Measurements from ENCODE around the gene RAD54L. TPM values are rescaled to one million over a fixed set of nuclear protein-coding genes. Genes with fewer than 3 reads are reported as not detected.
"Not testable (repeated sequence)": the region's sequence is repeated elsewhere in the genome, so short reads cannot be mapped to it uniquely, and the experiment has no call there.

RAD54L gene
- total RNA-seq, 2 experiments from 2014 or later, result 43.9 to 44.0 TPM

DNA sequence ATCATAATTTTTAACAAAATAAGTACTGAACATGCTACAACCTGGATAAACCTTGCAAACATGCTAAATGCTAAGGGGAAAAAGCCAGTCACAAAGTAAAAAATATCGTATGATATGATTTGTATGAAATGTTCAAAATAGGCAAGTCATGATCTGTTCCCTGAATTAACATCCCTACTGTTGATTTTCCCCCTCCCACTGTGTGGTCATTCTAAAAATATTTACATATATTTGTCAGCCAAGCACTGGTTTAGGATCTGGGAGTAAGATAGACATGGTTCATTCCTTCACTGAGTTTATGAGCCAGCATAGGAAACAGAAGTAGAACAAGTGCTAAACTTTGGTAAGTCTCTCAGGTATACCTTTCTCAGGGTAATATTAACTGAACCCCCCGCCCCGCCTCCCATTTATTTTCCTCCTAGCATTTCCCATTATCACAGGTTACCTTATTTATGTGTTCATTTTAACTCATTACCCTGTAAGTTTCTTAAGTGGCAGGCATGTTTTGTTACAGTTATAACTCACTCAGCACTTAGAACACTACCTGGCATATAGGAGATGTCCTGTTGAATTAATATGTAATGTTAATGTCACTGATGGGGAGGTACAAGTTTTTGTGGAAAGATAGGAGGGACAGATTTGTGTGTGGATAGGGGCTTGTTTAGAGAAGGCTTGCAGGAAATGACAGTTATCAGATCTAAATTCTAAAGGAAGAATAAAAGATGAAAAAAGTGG is 68.3 kb downstream of the RAD54L start:
- DNase-seq, result no peak
- no peaks in the 10 kb centered on the region for H3K9me3 Mint-ChIP-seq
- no peaks in the 10 kb centered on the region for H3K27me3 Mint-ChIP-seq
- CTCF ChIA-PET, result no interaction called here
- H3K36me3 Mint-ChIP-seq (ENCODE audit: low read depth), result peaks cover 34% of the 10 kb centered on the region
- H3K27ac Mint-ChIP-seq, result no peak overlapping the region
- no peak overlapping the region for H3K4me3 Mint-ChIP-seq
- POLR2A ChIA-PET, result interaction anchor here (1.3 kb wide), 1 partner anchor 13 kb away, joined by 3 read pairs; the partner anchor contains the start of genes LRRC41 and UQCRH
- H3K4me1 Mint-ChIP-seq, result no peaks in the 10 kb centered on the region

DNA sequence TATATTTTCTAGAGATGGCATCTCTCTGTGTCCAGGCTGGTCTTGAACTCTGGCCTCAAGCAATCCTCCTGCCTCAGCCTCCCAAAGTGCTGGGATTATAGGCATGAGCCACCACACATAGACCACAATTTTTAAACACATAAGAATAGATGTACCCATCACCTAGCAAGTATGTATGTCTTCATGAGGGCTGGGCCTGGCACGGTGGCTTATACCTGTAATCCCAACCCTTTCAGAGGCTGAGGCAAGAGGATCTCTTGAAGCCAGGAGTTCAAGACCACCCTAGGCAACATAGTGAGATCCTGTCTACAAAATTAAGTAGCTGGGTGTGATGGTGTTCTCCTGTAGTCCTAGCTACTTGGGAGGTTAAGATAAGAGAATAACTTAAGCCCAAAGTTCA is 69.8 kb downstream of the RAD54L start:
- Mint-ChIP-seq H3K9me3 (no peaks in the 10 kb centered on the region), H3K4me3 (no peak overlapping the region), H3K4me1 (no peaks in the 10 kb centered on the region), H3K27me3 (no peaks in the 10 kb centered on the region), H3K36me3 (ENCODE audit: low read depth) (peaks cover 22% of the 10 kb centered on the region), H3K27ac (no peak overlapping the region)
- ChIA-PET POLR2A (interaction anchor here (0.8 to 1.3 kb wide), 4 partner anchors 13 to 68 kb away, joined by 3 to 8 read pairs (median 4); partner anchors contain the start of genes LRRC41 and UQCRH), CTCF (no interaction called here)
- no peak for DNase-seq

GRCh38 chr1:46319301-46319700 is 71.7 kb downstream of the RAD54L start:
- not testable (repeated sequence) for H3K4me3 Mint-ChIP-seq, H3K27ac Mint-ChIP-seq, DNase-seq, H3K4me1 Mint-ChIP-seq, H3K27me3 Mint-ChIP-seq, H3K9me3 Mint-ChIP-seq
- POLR2A ChIA-PET, result interaction anchor here (1.2 kb wide), 1 partner anchor 23 kb away, joined by 3 read pairs; no protein-coding TSS in a partner anchor
- H3K36me3 Mint-ChIP-seq (ENCODE audit: low read depth), result peaks cover 15% of the 10 kb centered on the region
- CTCF ChIA-PET, result interaction anchor here (1.0 kb wide), 2 partner anchors 15 to 28 kb away, joined by 3 read pairs; no protein-coding TSS in a partner anchor

GRCh38 chr1:46319960-46320914 is 72.7 kb downstream of the RAD54L start:
- H3K27me3 Mint-ChIP-seq; H3K9me3 Mint-ChIP-seq; H3K36me3 Mint-ChIP-seq (ENCODE audit: low read depth); H3K27ac Mint-ChIP-seq; DNase-seq; H3K4me3 Mint-ChIP-seq; H3K4me1 Mint-ChIP-seq: not testable (repeated sequence)
- ChIA-PET POLR2A (interaction anchor here (1.2 kb wide), 1 partner anchor 22 kb away, joined by 3 read pairs; no protein-coding TSS in a partner anchor), CTCF (interaction anchor here (1.0 kb wide), 2 partner anchors 14 to 28 kb away, joined by 3 read pairs; no protein-coding TSS in a partner anchor)

DNA sequence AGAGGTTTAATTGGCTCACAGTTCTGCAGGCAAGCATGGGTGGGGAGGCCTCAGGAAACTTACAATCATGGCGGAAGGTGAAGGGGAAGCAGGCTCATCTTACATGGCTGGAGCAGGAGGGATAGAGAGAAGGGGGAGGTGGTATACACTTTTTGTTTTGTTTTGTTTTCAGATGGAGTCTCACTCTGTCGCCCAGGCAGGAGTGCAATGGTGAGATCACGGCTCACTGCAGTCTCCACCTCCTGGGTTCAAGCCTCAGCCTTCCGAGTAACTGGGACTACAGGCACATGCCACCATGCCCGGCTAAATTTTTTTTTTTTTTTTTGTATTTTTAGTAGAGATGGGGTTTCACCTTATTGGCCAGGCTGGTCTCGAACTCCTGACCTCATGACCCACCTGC is 74.6 kb downstream of the RAD54L start:
- DNase-seq; H3K9me3 Mint-ChIP-seq; H3K4me3 Mint-ChIP-seq; H3K27ac Mint-ChIP-seq; CTCF ChIA-PET; H3K27me3 Mint-ChIP-seq; H3K4me1 Mint-ChIP-seq; H3K36me3 Mint-ChIP-seq (ENCODE audit: low read depth): not testable (repeated sequence)
- POLR2A ChIA-PET, result interaction anchor here (2.9 kb wide), 1 partner anchor 19 kb away, joined by 9 read pairs; the partner anchor contains the start of genes LRRC41 and UQCRH

DNA sequence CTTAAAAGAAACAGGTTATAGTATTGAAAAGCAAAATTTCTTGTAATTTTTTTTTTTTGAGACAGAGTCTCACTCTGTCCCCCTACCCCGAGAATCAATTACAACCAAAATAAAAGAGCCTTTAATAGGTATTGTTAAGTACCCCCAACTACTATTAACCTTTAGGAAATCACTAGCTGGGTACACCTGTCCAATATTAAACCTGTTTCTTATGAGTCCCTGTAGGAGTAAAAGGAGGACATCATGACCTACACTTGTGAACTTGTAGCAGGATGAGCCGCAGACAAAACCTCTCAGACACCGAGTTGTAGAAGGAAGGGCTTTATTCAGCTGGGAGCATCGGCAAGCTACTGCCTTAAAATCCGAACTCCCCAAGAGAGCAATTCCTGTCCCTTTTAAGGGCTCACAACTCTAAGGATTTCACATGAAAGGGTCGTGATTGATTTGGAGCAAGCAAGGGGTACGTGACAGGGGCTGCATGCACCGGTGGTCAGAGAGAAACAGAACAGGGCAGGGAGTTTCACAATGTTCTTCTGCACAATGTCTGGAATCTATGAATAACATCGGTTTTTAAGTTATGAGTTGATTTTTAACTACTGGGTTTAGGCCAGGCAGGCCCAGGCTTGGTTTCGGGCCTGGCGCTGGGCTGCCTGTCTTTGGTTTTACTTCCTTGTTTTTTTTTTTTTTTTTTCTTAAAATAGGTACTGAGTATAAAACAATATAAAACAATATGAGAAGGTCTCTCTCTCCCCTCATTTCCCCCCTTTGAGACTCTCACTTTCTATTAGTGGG is 77.9 kb downstream of the RAD54L start:
- POLR2A ChIA-PET; CTCF ChIA-PET; H3K36me3 Mint-ChIP-seq (ENCODE audit: low read depth): not testable (repeated sequence)

More for the DNA sequence above, 77.9 kb downstream of the RAD54L start:
- H3K9me3 Mint-ChIP-seq, H3K27me3 Mint-ChIP-seq, DNase-seq, H3K27ac Mint-ChIP-seq, H3K4me3 Mint-ChIP-seq, H3K4me1 Mint-ChIP-seq: not testable (repeated sequence)

Other genes starting within 250 kb of the RAD54L start
- gene PIK3R3, start 115.1 kb upstream of the RAD54L start, total RNA-seq, result 1 to 10 TPM; 5.0 to 5.2 TPM
- not detected for gene TSPAN1, start 72.7 kb upstream of the RAD54L start, total RNA-seq
- gene P3R3URF, start 71.3 kb upstream of the RAD54L start, total RNA-seq, result not detected
- 10 to 100 TPM; 27.4 to 28.5 TPM for gene POMGNT1, start 49.3 kb upstream of the RAD54L start, total RNA-seq
- under 1 TPM; 0.15 to 0.20 TPM for gene LURAP1, start 44.4 kb upstream of the RAD54L start, total RNA-seq
- 10 to 100 TPM; 40.3 to 41.7 TPM for gene LRRC41, start 55.9 kb downstream of the RAD54L start, total RNA-seq
- gene UQCRH, start 55.9 kb downstream of the RAD54L start, total RNA-seq, result 100 to 1,000 TPM; 266 to 274 TPM
- 10 to 100 TPM; 21.0 to 21.4 TPM for gene NSUN4, start 93.0 kb downstream of the RAD54L start, total RNA-seq
- 1 to 10 TPM; 4.0 to 4.3 TPM for gene FAAH, start 146.6 kb downstream of the RAD54L start, total RNA-seq
- under 1 TPM; 0.30 to 0.38 TPM for gene DMBX1, start 242.1 kb downstream of the RAD54L start, total RNA-seq